Ishikawa (cell line): ENCODE results near the gene VSX1.

Experiments
- CEBPB ChIP-seq: IDR thresholded peaks from 2 replicates; pipeline ENCODE4 v1.6.1; 2012
- CREB1 ChIP-seq: IDR thresholded peaks from 2 replicates; pipeline ENCODE4 v1.6.1; 2012; ENCODE audit warnings: low read depth
- EGR1 ChIP-seq: IDR thresholded peaks from 2 replicates; pipeline ENCODE4 v1.6.1; 2012
- EP300 ChIP-seq: IDR thresholded peaks from 2 replicates; pipeline ENCODE4 v1.6.1; 2012; ENCODE audit warnings: borderline replicate concordance
- FOXM1 ChIP-seq: IDR thresholded peaks from 2 replicates; pipeline ENCODE4 v1.6.1; 2012; ENCODE audit warnings: low read depth, borderline replicate concordance
- MAX ChIP-seq: IDR thresholded peaks from 2 replicates; pipeline ENCODE4 v1.6.1; 2012
- NFIC ChIP-seq: IDR thresholded peaks from 2 replicates; pipeline ENCODE4 v1.6.1; 2012
- RAD21 ChIP-seq: IDR thresholded peaks from 2 replicates; pipeline ENCODE4 v1.6.1; 2012; ENCODE audit warnings: low read depth
- REST ChIP-seq: IDR thresholded peaks from 2 replicates; pipeline ENCODE4 v1.6.1; 2012; ENCODE audit warnings: low read depth, mild to moderate bottlenecking
- TAF1 ChIP-seq: IDR thresholded peaks from 2 replicates; pipeline ENCODE4 v1.6.1; 2012; ENCODE audit warnings: low read depth, mild to moderate bottlenecking
- TCF12 ChIP-seq: IDR thresholded peaks from 2 replicates; pipeline ENCODE4 v1.6.1; 2012; ENCODE audit warnings: low read depth
- TEAD4 ChIP-seq: IDR thresholded peaks from 2 replicates; pipeline ENCODE4 v1.6.1; 2012
- USF1 ChIP-seq: IDR thresholded peaks from 2 replicates; pipeline ENCODE4 v1.6.1; 2012
- YY1 ChIP-seq: IDR thresholded peaks from 2 replicates; pipeline ENCODE4 v1.6.1; 2012; ENCODE audit warnings: low read depth
- ZBTB7A ChIP-seq: IDR thresholded peaks from 2 replicates; pipeline ENCODE4 v1.6.1; 2012; ENCODE audit warnings: low read depth

Gene VSX1

GRCh38 chr20:25058847-25059810 is 22.8 kb downstream of the VSX1 start:
- TF ChIP-seq FOXM1 (no peak), CEBPB (no peak), REST (no peak), CREB1 (no peak), NFIC (no peak), TEAD4 (no peak), USF1 (no peak), MAX (no peak), TCF12 (no peak), RAD21 (no peak), EP300 (no peak), EGR1 (no peak), ZBTB7A (no peak), TAF1 (no peak), YY1 (no peak)

- TF ChIP-seq MAX (peak; percentile 87), NFIC (no peak), REST (no peak), ZBTB7A (no peak), TAF1 (no peak), EGR1 (no peak), CEBPB (no peak)
Measured at GRCh38 chr20:25058051-25058846, 23.7 kb downstream of the VSX1 start, which contains the start of gene ACSS1. Gene ACSS1 (minus strand): TSS chr20:25058139. CDS start chr20:25058102, 37 bp downstream.

GRCh38 chr20:25057234-25058050 is 24.5 kb downstream of the VSX1 start:
- TF ChIP-seq REST = 0 out of 2 replicates have a peak, but pooled peaks have one; percentile 10
- TF ChIP-seq CEBPB = no peak
- TF ChIP-seq MAX = peak; percentile 76
- peak; percentile 38; the same call in 1 of the 2 replicates for TF ChIP-seq USF1
